ENCODE results near the gene ENHO. TPM values are rescaled to one million over a fixed set of nuclear protein-coding genes. Genes with fewer than 3 reads are reported as not detected.

Gene ENHO
- total and polyA plus RNA-seq, 2 of the 8 experiments (the other 6 are each of a cell fraction or from before 2014, with no cell fraction given) = 12.2 to 49.4 TPM

DNA sequence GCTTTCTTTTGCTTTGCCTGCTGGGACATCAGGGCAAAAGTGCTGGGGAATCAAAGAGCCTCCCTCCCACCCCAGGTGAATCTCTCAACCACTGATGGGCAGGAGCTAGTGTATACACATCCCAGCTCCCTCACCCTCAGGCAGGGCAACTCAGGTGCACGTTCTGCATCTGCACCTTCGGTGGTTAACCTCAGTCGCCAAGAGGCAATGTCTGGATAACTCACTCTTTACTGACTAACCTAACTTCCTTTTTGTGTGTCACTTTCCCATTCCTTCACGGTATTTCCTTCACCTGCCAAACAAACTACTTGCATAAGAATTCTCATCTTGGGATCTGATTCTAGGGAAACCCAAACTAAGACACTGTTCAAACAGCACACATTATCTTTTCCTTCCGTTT is 40.5 kb upstream of the ENHO start (continued):
- TF ChIP-seq RFX5 (IDR thresholded peaks at IDR 0.05; ENCODE audit: borderline replicate concordance, low read depth, low read length) (no peak), SIX5 (IDR thresholded peaks at IDR 0.05; ENCODE audit: low read depth, low read length) (no peak), RXRA (IDR thresholded peaks at IDR 0.05; ENCODE audit: insufficient read depth, low read depth, low read length) (no peak), BACH1 (IDR thresholded peaks at IDR 0.05; ENCODE audit: low read length) (no peak)
